ENCODE results near the gene PLEKHO2. TPM values are rescaled to one million over a fixed set of nuclear protein-coding genes. Genes with fewer than 3 reads are reported as not detected.

PLEKHO2 gene, protein sequence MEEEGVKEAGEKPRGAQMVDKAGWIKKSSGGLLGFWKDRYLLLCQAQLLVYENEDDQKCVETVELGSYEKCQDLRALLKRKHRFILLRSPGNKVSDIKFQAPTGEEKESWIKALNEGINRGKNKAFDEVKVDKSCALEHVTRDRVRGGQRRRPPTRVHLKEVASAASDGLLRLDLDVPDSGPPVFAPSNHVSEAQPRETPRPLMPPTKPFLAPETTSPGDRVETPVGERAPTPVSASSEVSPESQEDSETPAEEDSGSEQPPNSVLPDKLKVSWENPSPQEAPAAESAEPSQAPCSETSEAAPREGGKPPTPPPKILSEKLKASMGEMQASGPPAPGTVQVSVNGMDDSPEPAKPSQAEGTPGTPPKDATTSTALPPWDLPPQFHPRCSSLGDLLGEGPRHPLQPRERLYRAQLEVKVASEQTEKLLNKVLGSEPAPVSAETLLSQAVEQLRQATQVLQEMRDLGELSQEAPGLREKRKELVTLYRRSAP
- total RNA-seq (2016; rRNA removed; fragmentation: Illumina TruSeq; extraction: Trizol) (3.1 and 3.8 TPM in 2 replicates), polyA plus RNA-seq (2011; rRNA removed) (4.8 and 5.1 TPM in 2 replicates), polyA minus RNA-seq (2011; rRNA and poly(A)+ RNA removed; ENCODE audit: low replicate concordance) (3.4 and 9.7 TPM in 2 replicates), Bru-seq, nascent RNA (percentile 62 among the genes with signal in this experiment), BruChase-seq, experiment 1, labeled RNA remaining after a 6-hour chase (percentile 75 among the genes with signal in this experiment), BruChase-seq, experiment 2, labeled RNA remaining after a 2-hour chase (percentile 78 among the genes with signal in this experiment)
- 0.61 and 0.71 TPM in 2 replicates for total RNA-seq (2016; cell fraction: cytosol; rRNA removed; fragmentation: Illumina TruSeq; extraction: Trizol; ENCODE audit: low read depth)
- 3.1 and 4.3 TPM in 2 replicates for total RNA-seq (2016; cell fraction: insoluble cytoplasmic fraction; rRNA removed; fragmentation: Illumina TruSeq; extraction: Trizol)
- 1.4 and 1.8 TPM in 2 replicates for total RNA-seq (2016; cell fraction: membrane; rRNA removed; fragmentation: Illumina TruSeq; extraction: Trizol)
- total RNA-seq (2016; cell fraction: nucleus; rRNA removed; fragmentation: Illumina TruSeq; extraction: Trizol), result 3.2 and 3.6 TPM in 2 replicates
- polyA plus RNA-seq (2011; cell fraction: cytosol; rRNA removed), result 3.1 and 3.9 TPM in 2 replicates
- polyA plus RNA-seq (2011; cell fraction: nucleus; rRNA removed), result 15.5 and 19.5 TPM in 2 replicates
- polyA plus RNA-seq (2012), result 3.9 and 4.4 TPM in 2 replicates
- 0.38 and 0.41 TPM in 2 replicates for polyA plus RNA-seq (2016; cell fraction: cytosol; fragmentation: Illumina TruSeq; extraction: Trizol; ENCODE audit: low read depth)
- 2.2 and 3.1 TPM in 2 replicates for polyA plus RNA-seq (2016; cell fraction: insoluble cytoplasmic fraction; fragmentation: Illumina TruSeq; extraction: Trizol; ENCODE audit: low read depth)
- 0.70 and 0.73 TPM in 2 replicates for polyA plus RNA-seq (2016; cell fraction: membrane; fragmentation: Illumina TruSeq; extraction: Trizol; ENCODE audit: low read depth)
- 17.8 and 18.9 TPM in 2 replicates for polyA plus RNA-seq (2016; cell fraction: nucleus; fragmentation: Illumina TruSeq; extraction: Trizol; ENCODE audit: insufficient read depth, low read depth)
- polyA minus RNA-seq (2011; cell fraction: cytosol; rRNA and poly(A)+ RNA removed), result 3.4 and 3.5 TPM in 2 replicates
- polyA minus RNA-seq (2011; cell fraction: nucleus; rRNA and poly(A)+ RNA removed), result 4.4 and 6.8 TPM in 2 replicates
- long read RNA-seq, experiment 1, result 0 reads
- long read RNA-seq, experiment 2, partial matches to known transcripts, result 5 of 7 reads
- long read RNA-seq, experiment 2, other reads (novel, unspliced or antisense), result 0 of 7 reads

- FAIRE-seq, result no peak
- peak; percentile 15; the same call in 1 of the 2 replicates for TF ChIP-seq ZBTB38 (CRISPR knock-in tag; IDR thresholded peaks at IDR 0.05)
- TF ChIP-seq ETV5 (CRISPR knock-in tag; IDR thresholded peaks at IDR 0.05; ENCODE audit: borderline replicate concordance), result peak; percentile 66
- no peak for TF ChIP-seq SP1 (IDR thresholded peaks at IDR 0.05)
- TF ChIP-seq SP1 (CRISPR knock-in tag; IDR thresholded peaks at IDR 0.05), result peak; percentile 75
- TF ChIP-seq FOXA1 (IDR thresholded peaks at IDR 0.05), result no peak
- TF ChIP-seq FOXA1 (CRISPR knock-in tag; IDR thresholded peaks at IDR 0.05), result no peak
- TF ChIP-seq, protein P1, sequence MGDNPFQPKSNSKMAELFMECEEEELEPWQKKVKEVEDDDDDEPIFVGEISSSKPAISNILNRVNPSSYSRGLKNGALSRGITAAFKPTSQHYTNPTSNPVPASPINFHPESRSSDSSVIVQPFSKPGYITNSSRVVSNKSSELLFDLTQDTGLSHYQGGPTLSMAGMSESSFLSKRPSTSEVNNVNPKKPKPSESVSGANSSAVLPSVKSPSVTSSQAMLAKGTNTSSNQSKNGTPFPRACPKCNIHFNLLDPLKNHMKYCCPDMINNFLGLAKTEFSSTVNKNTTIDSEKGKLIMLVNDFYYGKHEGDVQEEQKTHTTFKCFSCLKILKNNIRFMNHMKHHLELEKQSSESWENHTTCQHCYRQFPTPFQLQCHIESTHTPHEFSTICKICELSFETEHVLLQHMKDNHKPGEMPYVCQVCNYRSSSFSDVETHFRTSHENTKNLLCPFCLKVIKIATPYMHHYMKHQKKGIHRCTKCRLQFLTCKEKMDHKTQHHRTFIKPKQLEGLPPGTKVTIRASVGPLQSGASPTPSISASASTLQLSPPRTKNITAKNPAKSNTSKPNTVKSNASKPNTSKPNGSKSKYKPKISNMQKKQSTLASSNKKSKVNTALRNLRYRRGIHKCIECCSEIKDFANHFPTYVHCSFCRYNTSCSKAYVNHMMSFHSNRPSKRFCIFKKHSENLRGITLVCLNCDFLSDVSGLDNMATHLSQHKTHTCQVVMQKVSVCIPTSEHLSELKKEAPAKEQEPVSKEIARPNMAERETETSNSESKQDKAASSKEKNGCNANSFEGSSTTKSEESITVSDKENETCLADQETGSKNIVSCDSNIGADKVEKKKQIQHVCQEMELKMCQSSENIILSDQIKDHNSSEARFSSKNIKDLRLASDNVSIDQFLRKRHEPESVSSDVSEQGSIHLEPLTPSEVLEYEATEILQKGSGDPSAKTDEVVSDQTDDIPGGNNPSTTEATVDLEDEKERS (CRISPR knock-in tag; IDR thresholded peaks at IDR 0.05), result no peak
- TF ChIP-seq, protein P2, sequence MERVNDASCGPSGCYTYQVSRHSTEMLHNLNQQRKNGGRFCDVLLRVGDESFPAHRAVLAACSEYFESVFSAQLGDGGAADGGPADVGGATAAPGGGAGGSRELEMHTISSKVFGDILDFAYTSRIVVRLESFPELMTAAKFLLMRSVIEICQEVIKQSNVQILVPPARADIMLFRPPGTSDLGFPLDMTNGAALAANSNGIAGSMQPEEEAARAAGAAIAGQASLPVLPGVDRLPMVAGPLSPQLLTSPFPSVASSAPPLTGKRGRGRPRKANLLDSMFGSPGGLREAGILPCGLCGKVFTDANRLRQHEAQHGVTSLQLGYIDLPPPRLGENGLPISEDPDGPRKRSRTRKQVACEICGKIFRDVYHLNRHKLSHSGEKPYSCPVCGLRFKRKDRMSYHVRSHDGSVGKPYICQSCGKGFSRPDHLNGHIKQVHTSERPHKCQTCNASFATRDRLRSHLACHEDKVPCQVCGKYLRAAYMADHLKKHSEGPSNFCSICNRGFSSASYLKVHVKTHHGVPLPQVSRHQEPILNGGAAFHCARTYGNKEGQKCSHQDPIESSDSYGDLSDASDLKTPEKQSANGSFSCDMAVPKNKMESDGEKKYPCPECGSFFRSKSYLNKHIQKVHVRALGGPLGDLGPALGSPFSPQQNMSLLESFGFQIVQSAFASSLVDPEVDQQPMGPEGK (CRISPR knock-in tag; IDR thresholded peaks at IDR 0.05), result peak; percentile 91
- TF ChIP-seq TAF1 (CRISPR knock-in tag; IDR thresholded peaks at IDR 0.05), result peak; percentile 69; the same call in 1 of the 2 replicates
- TF ChIP-seq RBM39 (IDR thresholded peaks at IDR 0.05; ENCODE audit: low read depth, low read length, poor library complexity, severe bottlenecking), result peak; percentile 83
- peak; percentile 71; the same call in 1 of the 2 replicates for TF ChIP-seq AKAP8 (CRISPR knock-in tag; IDR thresholded peaks at IDR 0.05)
- 0 out of 2 replicates have a peak, but pooled peaks have one; percentile 23 for TF ChIP-seq DMAP1 (CRISPR knock-in tag; IDR thresholded peaks at IDR 0.05)
Observed at GRCh38 chr15:64841344-64842095, at the start of gene PLEKHO2. PLEKHO2 (plus strand) TSS chr15:64841915; CDS start chr15:64842017, 102 bp downstream.

More at GRCh38 chr15:64841344-64842095, at the start of gene PLEKHO2:
- H3K9ac ChIP-seq (ENCODE audit: insufficient read depth, low read depth, low read length), result peak within 1 kb of the TSS; percentile 80
- WGBS (ENCODE audit: low lambda C conversion rate), result 2% methylated on average over 29 of the region's 75 CpGs
- peak within 1 kb of the TSS; percentile 92 for H3K4me2 ChIP-seq (ENCODE audit: low read depth, low read length)
- intact Hi-C loops (cut with micrococcal nuclease; ENCODE audit: unreplicated experiment), result no loop called here
- H3K36me3 ChIP-seq (replicated peaks in 1 of 2; ENCODE audit: control insufficient read depth in 1 of 2, insufficient read depth in 2 of 2, low read length in 2 of 2), result no peaks in the 10 kb centered on the region
- peaks cover 46% of the 10 kb centered on the region for H3K4me1 ChIP-seq (ENCODE audit: insufficient read depth, low read length)
- POLR2A ChIA-PET, result interaction anchor here (0.6 to 1.9 kb wide), 9 partner anchors 11 to 675 kb away, joined by 3 to 23 read pairs (median 3); partner anchors contain the start of gene PIF1
- no peaks in the 10 kb centered on the region for H3K9me3 ChIP-seq (ENCODE audit: low read length)
- H3K79me2 ChIP-seq (ENCODE audit: insufficient read depth, low read length), result no peaks in the 10 kb centered on the region
- peak within 1 kb of the TSS; percentile 75 to 92 (median 89) for H3K4me3 ChIP-seq (replicated peaks in 1 of 3; ENCODE audit: insufficient read depth in 1 of 3, low read depth in 2 of 3, low read length in 3 of 3)
- BruUV-seq (replicated peaks), result no TSS peak
- in situ Hi-C loops (cut with HindIII; ENCODE audit: extremely low pct_ligation_motif_present, low pct_unique_long_range_greater_than_20kb), result no loop called here
- H3K27ac ChIP-seq (ENCODE audit: extremely low read length, insufficient read depth, low read length), result peak within 1 kb of the TSS; percentile 52
- peak; percentile 85 for DNase-seq (ENCODE audit: low spot score)
- H3K27me3 ChIP-seq (ENCODE audit: control insufficient read depth in 1 of 2, insufficient read depth in 2 of 2, low read length in 2 of 2), result no peaks in the 10 kb centered on the region
- peak; percentile 89 for ATAC-seq
- no peak within 1 kb of the TSS for H2AFZ ChIP-seq (ENCODE audit: low read length)
- no peaks in the 10 kb centered on the region for H4K20me1 ChIP-seq (ENCODE audit: insufficient read depth, low read length)
- CTCF ChIA-PET (ENCODE audit: low intra/inter-chr PET ratio, low total read pairs), result no interaction called here
